ENCODE results near the gene RAB26.

The RAB26 gene

GRCh38 chr16:2159175-2159838 is 10.9 kb downstream of the RAB26 start:
- DNase-seq (ENCODE audit: low read depth in 2 of 2) = no peak

- DNase-seq (ENCODE audit: low read depth in 2 of 2) = no peak
Observed at GRCh38 chr16:2160915-2161551, 12.6 kb downstream of the RAB26 start.

GRCh38 chr16:2161911-2162310 is 13.5 kb downstream of the RAB26 start:
- DNase-seq (ENCODE audit: low read depth in 2 of 2) = no peak

- no peak for DNase-seq (ENCODE audit: low read depth in 2 of 2)
Observed at GRCh38 chr16:2162676-2163118, 14.3 kb downstream of the RAB26 start.

- no peak for DNase-seq (ENCODE audit: low read depth in 2 of 2)
Observed at GRCh38 chr16:2163211-2163881, 14.9 kb downstream of the RAB26 start.

- DNase-seq (ENCODE audit: low read depth in 2 of 2) = no peak
Observed at GRCh38 chr16:2165861-2166260, 17.4 kb downstream of the RAB26 start.

GRCh38 chr16:2166263-2167067 is 18.0 kb downstream of the RAB26 start:
- DNase-seq (ENCODE audit: low read depth in 2 of 2) = no peak

- no peak for DNase-seq (ENCODE audit: low read depth in 2 of 2)
Observed at GRCh38 chr16:2167068-2167638, 18.7 kb downstream of the RAB26 start.

- DNase-seq (ENCODE audit: low read depth in 2 of 2) = no peak
Observed at GRCh38 chr16:2170080-2170479, 21.7 kb downstream of the RAB26 start.

GRCh38 chr16:2170587-2171435 is 22.4 kb downstream of the RAB26 start:
- no peak for DNase-seq (ENCODE audit: low read depth in 2 of 2)

GRCh38 chr16:2171601-2172178 is 23.3 kb downstream of the RAB26 start:
- DNase-seq (ENCODE audit: low read depth in 2 of 2) = no peak

- no peak for DNase-seq (ENCODE audit: low read depth in 2 of 2)
Observed at GRCh38 chr16:2172688-2173335, 24.4 kb downstream of the RAB26 start.

- DNase-seq (ENCODE audit: low read depth in 2 of 2) = no peak
Observed at GRCh38 chr16:2173366-2173765, 24.9 kb downstream of the RAB26 start.

- no peak for DNase-seq (ENCODE audit: low read depth in 2 of 2)
Observed at GRCh38 chr16:2173916-2174315, 25.5 kb downstream of the RAB26 start.

GRCh38 chr16:2174396-2175131 is 26.1 kb downstream of the RAB26 start:
- DNase-seq (ENCODE audit: low read depth in 2 of 2) = no peak

GRCh38 chr16:2175454-2175853 is 27.0 kb downstream of the RAB26 start:
- DNase-seq (ENCODE audit: low read depth in 2 of 2) = no peak

- DNase-seq (ENCODE audit: low read depth in 2 of 2) = no peak
Observed at GRCh38 chr16:2176047-2176446, 27.6 kb downstream of the RAB26 start.

- DNase-seq (ENCODE audit: low read depth in 2 of 2) = no peak
Observed at GRCh38 chr16:2177101-2177500, 28.7 kb downstream of the RAB26 start.

- DNase-seq (ENCODE audit: low read depth in 2 of 2) = no peak
Observed at GRCh38 chr16:2177561-2177960, 29.1 kb downstream of the RAB26 start.

Data from activated CD8-positive, alpha-beta memory T cell treated with anti-CD3 and anti-CD28 coated beads for 4 hours (primary cell).